ENCODE results near the gene CCDC88C.

The CCDC88C gene

DNA sequence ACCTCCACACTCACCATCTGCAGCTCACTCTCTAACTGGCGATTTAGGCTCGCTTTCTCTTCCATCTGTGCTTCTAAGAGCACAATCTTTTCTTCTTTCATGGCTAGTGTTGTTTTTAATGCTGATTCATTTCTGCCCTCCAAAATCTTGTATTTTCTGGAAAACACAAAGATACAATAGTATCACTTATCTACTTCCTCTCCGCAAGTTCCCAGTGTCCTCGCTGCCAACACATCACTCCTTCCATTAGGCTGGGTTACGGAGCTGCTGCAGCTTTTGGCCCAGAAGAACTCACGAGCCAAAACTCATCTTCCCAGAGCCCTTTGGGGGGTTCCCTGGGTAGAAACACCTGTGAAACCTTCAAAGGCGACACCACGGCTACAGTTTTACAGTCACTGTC is 109.3 kb downstream of the CCDC88C start:
- Histone ChIP-seq H3K27me3 (peaks cover 0 to 4% of the 10 kb centered on the region in 2 donors), H3K9me3 (no peaks in the 10 kb centered on the region), H3K4me3 (no peak overlapping the region), H3K4me1 (no peaks in the 10 kb centered on the region), H3K36me3 (peaks cover 0 to 4% (median 0%) of the 10 kb centered on the region in 3 donors), H3K27ac (no peak overlapping the region)
- intact Hi-C loops (cut with DNase I; ENCODE audit: low total_unique reads): no loop called here
- DNase-seq: no peak
- TF ChIP-seq, protein P1, sequence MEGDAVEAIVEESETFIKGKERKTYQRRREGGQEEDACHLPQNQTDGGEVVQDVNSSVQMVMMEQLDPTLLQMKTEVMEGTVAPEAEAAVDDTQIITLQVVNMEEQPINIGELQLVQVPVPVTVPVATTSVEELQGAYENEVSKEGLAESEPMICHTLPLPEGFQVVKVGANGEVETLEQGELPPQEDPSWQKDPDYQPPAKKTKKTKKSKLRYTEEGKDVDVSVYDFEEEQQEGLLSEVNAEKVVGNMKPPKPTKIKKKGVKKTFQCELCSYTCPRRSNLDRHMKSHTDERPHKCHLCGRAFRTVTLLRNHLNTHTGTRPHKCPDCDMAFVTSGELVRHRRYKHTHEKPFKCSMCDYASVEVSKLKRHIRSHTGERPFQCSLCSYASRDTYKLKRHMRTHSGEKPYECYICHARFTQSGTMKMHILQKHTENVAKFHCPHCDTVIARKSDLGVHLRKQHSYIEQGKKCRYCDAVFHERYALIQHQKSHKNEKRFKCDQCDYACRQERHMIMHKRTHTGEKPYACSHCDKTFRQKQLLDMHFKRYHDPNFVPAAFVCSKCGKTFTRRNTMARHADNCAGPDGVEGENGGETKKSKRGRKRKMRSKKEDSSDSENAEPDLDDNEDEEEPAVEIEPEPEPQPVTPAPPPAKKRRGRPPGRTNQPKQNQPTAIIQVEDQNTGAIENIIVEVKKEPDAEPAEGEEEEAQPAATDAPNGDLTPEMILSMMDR (IDR thresholded peaks at IDR 0.05): no peak

DNA sequence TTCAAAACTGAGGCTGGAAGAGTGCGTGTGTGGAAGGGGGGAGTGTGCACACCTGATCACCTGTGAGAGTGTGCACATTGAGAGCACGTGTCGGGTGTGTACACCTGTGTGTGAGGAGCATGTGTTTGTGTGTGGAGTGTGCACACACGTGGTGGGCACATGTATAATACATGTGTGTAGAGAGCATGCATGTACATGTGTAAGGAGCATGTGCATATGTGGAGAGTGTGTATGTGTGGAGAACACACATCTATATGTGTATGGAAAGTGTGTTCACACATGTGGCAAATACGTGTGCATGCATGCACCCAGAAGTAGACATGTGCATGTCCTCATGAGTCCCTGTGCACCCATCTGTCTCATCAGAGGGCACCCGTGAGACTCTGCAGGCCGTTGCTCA is 110.0 kb downstream of the CCDC88C start:
- Histone ChIP-seq H3K4me1 (no peaks in the 10 kb centered on the region), H3K27me3 (peaks cover 0 to 9% of the 10 kb centered on the region in 2 donors), H3K9me3 (no peaks in the 10 kb centered on the region), H3K4me3 (no peak overlapping the region), H3K36me3 (no peaks in the 10 kb centered on the region), H3K27ac (no peak overlapping the region)
- intact Hi-C loops (cut with DNase I; ENCODE audit: low total_unique reads): no loop called here
- DNase-seq: no peak
- TF ChIP-seq, protein P1 (IDR thresholded peaks at IDR 0.05): no peak

DNA sequence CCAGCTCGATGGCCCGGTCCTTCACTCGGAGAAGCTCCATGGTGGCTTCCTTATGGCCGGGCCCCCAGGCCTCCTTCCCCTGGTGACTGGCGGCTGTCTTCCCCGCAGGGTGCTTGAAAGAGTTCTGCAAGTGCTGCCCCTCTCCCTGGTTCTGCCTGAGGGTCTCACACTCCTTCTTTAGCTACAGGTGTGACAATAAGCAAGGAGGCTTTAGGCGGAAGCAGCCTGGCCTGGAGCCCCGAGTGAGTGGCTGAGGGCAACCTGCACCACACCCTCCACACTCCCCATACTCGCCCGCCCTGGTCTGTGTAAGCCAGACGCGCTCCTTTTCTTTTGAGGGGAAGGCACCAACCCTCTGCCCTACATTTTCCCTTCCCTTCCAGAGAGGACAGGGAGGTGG is 110.6 kb downstream of the CCDC88C start:
- no peak for DNase-seq
- intact Hi-C loops (cut with DNase I; ENCODE audit: low total_unique reads): no loop called here
- Histone ChIP-seq H3K27me3 (peaks cover 0 to 9% of the 10 kb centered on the region in 2 donors), H3K9me3 (no peaks in the 10 kb centered on the region), H3K36me3 (no peaks in the 10 kb centered on the region), H3K4me3 (no peak overlapping the region), H3K4me1 (no peaks in the 10 kb centered on the region), H3K27ac (no peak overlapping the region)
- TF ChIP-seq, protein P1 (IDR thresholded peaks at IDR 0.05): no peak

DNA sequence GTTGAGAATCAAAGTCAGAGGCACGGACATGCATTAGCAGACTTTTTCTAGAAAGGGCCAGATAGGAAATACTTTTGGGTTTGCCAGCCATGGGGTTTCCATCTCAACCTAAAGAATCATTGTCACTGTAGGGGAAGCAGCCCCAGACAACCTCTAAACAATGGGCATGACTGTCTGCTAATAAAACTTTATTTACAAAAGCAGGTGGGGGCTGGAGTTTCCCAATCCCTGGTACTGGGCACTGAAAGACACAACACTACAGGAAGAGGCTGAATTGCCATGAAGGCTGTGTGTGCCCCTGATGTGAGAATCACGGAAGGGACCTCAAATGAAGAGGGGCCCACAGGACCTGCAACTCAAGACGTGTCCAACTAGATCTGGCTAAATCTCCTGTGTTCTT is 111.1 kb downstream of the CCDC88C start:
- Histone ChIP-seq H3K4me3 (no peak overlapping the region), H3K4me1 (no peaks in the 10 kb centered on the region), H3K27me3 (peaks cover 0 to 9% of the 10 kb centered on the region in 2 donors), H3K9me3 (no peaks in the 10 kb centered on the region), H3K36me3 (no peaks in the 10 kb centered on the region), H3K27ac (no peak overlapping the region)
- no peak for DNase-seq
- TF ChIP-seq, protein P1 (IDR thresholded peaks at IDR 0.05): no peak
- intact Hi-C loops (cut with DNase I; ENCODE audit: low total_unique reads): no loop called here

DNA sequence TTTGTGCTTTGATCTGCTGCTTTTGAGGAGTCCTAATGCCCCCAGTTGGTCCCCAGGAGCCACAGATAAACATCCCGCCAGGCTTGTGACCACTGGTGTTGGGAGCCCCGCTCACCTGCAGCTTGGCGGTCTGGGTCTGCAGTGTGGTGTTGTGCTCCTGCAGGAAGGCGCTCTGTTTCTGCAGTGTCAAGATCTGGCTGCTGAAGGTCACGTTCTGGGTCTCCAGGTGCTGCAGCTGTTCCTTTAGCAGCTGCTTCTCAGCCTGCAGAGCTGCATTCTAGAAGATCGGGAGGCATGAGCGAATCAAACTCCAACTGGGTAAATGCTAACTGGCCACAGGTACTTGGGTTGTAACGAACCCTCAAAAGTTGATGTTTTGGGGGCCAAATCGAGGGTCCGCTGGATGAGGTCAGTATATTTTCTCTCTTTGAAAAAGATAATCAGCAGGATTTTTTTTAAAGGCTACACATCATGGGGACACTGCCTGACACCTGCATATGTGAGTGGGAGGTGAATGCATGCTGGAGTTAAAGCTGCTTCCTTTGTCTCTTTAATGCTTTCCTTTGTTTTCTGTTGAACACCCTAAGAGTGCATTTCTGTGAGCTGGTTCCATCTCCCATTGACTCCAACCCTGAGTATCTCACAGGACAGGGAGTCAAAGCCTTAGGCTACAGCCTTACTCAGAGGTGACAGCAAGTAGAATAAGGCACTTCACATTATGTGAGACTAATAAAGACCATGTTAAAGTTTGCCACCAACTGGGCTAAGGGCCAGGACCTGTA is 111.8 kb downstream of the CCDC88C start:
- TF ChIP-seq, protein P1 (IDR thresholded peaks at IDR 0.05): no peak
- Histone ChIP-seq H3K27ac (no peak overlapping the region), H3K9me3 (no peaks in the 10 kb centered on the region), H3K36me3 (no peaks in the 10 kb centered on the region), H3K4me1 (no peaks in the 10 kb centered on the region), H3K27me3 (peaks cover 0 to 9% of the 10 kb centered on the region in 2 donors), H3K4me3 (no peak overlapping the region)
- no peak for DNase-seq
- intact Hi-C loops (cut with DNase I; ENCODE audit: low total_unique reads): no loop called here

All from tibial artery (tissue), 4 donors.